Ovary (tissue), 3 donors: ENCODE results near the gene BST1.

Source experiments
- CTCF ChIP-seq, 3 donors: fragments of 450-650 bp in 2 of 3; fragments of 200-600 bp in 1 of 3; IDR thresholded peaks; one replicate each; pipeline versions ENCODE4 v1.5.1 to v1.8.0; 2016 to 2022; ENCODE audit warnings: antibody characterized with exemption in 3 of 3, mild to moderate bottlenecking in 1 of 3
- POLR2A ChIP-seq: fragments of 450-650 bp; IDR thresholded peaks from one replicate; pipeline ENCODE4 v1.6.1; 2017; ENCODE audit warnings: antibody characterized with exemption, mild to moderate bottlenecking, moderate library complexity
- donor health status: DM: no; HTN: no; CAD: no.

- TF ChIP-seq CTCF (IDR thresholded peaks at IDR 0.05), result no peak
- TF ChIP-seq POLR2A, result no peak
Observed at GRCh38 chr4:15665753-15666365, 37.0 kb upstream of the BST1 start.
